H1 (cell line): ENCODE data around the gene FLNC. TPM values are rescaled to one million over a fixed set of nuclear protein-coding genes. Genes with fewer than 3 reads are reported as not detected.

ENCODE experiments used
- CTCF ChIA-PET: fragments of 300-600 bp; sonication (Branson Sonifier 250); formaldehyde crosslinking; loops from one replicate; lab custom pipeline; 2021; ENCODE audit not compliant: partially characterized antibody; lab: Charles Lee
- POLR2A ChIA-PET: fragments of 300-600 bp; sonication (Branson Sonifier 250); formaldehyde crosslinking; loops from one replicate; lab custom pipeline; 2021; ENCODE audit warnings: inconsistent platforms; ENCODE audit not compliant: partially characterized antibody; lab: Charles Lee
- DNase-seq, 2 experiments: peaks; one replicate each; pipeline versions ENCODE4 v3.0.0 to v3.0.0-alpha.2; 2010 to 2022; ENCODE audit warnings: low spot score in 2 of 2, low read depth in 1 of 2, mixed read lengths in 1 of 2
- FAIRE-seq: peaks from 2 replicates; lab custom pipeline; 2011; peaks lifted over from hg19 to GRCh38; lab: Jason Lieb, UNC
- H2AFZ ChIP-seq: 2 replicates; pipeline ENCODE4 v1.8.1; 2012; ENCODE audit warnings: low read length, inconsistent platforms
- H2AK5ac ChIP-seq: 2 replicates; pipeline ENCODE4 v1.6.1; 2013; ENCODE audit warnings: low read depth, low read length
- H2BK120ac ChIP-seq: replicated peaks from 2 replicates; pipeline ENCODE3; 2013; ENCODE audit warnings: low read depth, low read length, inconsistent platforms
- H2BK12ac ChIP-seq: 2 replicates; pipeline ENCODE4 v1.6.1; 2013; ENCODE audit warnings: low read depth, low read length
- H2BK15ac ChIP-seq: 2 replicates; pipeline ENCODE4 v1.6.1; 2013; ENCODE audit warnings: low read length
- H2BK20ac ChIP-seq: 2 replicates; pipeline ENCODE4 v1.6.1; 2013; ENCODE audit warnings: low read length
- H2BK5ac ChIP-seq: 2 replicates; pipeline ENCODE4 v1.6.1; 2013; ENCODE audit warnings: low read depth, low read length
- H3K14ac ChIP-seq: 2 replicates; pipeline ENCODE4 v1.6.1; 2013; ENCODE audit warnings: inconsistent platforms; ENCODE audit not compliant: insufficient read length
- H3K18ac ChIP-seq: 2 replicates; pipeline ENCODE4 v1.6.1; 2013; ENCODE audit warnings: low read length; ENCODE audit errors: extremely low read depth
- H3K23ac ChIP-seq: 2 replicates; pipeline ENCODE4 v1.6.1; 2013; ENCODE audit warnings: inconsistent platforms; ENCODE audit not compliant: insufficient read length
- H3K23me2 ChIP-seq: 2 replicates; pipeline ENCODE4 v1.6.1; 2013; ENCODE audit warnings: low read depth, low read length
- H3K27ac ChIP-seq: 2 replicates; pipeline ENCODE4 v1.6.1; 2011; ENCODE audit warnings: low read depth, low read length, inconsistent platforms
- H3K27me3 ChIP-seq, 4 experiments: replicated peaks in 1 of 4; 1 replicate in 1 of 4; 2 replicates in 3 of 4; pipeline versions ENCODE4 v1.6.1 to v1.8.1; 2011 to 2013; ENCODE audit warnings: low read length in 3 of 4, mild to moderate bottlenecking in 3 of 4, inconsistent platforms in 2 of 4, mixed read lengths in 2 of 4, moderate library complexity in 1 of 4; ENCODE audit not compliant: control insufficient read depth in 3 of 4, insufficient read depth in 3 of 4; ENCODE audit errors: extremely low read depth in 1 of 4
- H3K36me3 ChIP-seq, 4 experiments: 2 replicates each; pipeline versions ENCODE4 v1.6.1 to v1.8.1; 2011 to 2013; ENCODE audit warnings: mild to moderate bottlenecking in 4 of 4, low read length in 3 of 4, moderate library complexity in 2 of 4, control low read depth in 1 of 4, inconsistent platforms in 1 of 4; ENCODE audit not compliant: insufficient read depth in 4 of 4, control insufficient read depth in 2 of 4
- H3K4ac ChIP-seq: replicated peaks from 2 replicates; pipeline ENCODE3; 2013; ENCODE audit warnings: low read length, low read depth, mixed read lengths, inconsistent platforms; ENCODE audit not compliant: insufficient read length
- H3K4me1 ChIP-seq, 4 experiments: replicated peaks in 1 of 4; 1 replicate in 1 of 4; 2 replicates in 3 of 4; pipeline versions ENCODE4 v1.6.1 to v1.8.1; 2011 to 2013; ENCODE audit warnings: low read length in 3 of 4, inconsistent platforms in 2 of 4, mixed read lengths in 1 of 4; ENCODE audit not compliant: insufficient read depth in 4 of 4, control insufficient read depth in 3 of 4
- H3K4me2 ChIP-seq, 2 experiments: 2 replicates each; pipeline versions ENCODE4 v1.6.1 to v1.8.1; 2011 to 2013; ENCODE audit warnings: low read depth in 2 of 2, low read length in 2 of 2, control low read depth in 1 of 2, inconsistent platforms in 1 of 2, mild to moderate bottlenecking in 1 of 2; ENCODE audit not compliant: insufficient read depth in 1 of 2
- H3K4me3 ChIP-seq, 4 experiments: fragments of 200-600, 300-600 bp in 1 of 4; sonication (generic), shearing (Covaris generic), sonication (Bioruptor Twin) in 1 of 4; 2 replicates each; pipeline versions ENCODE4 v1.5.1 to v1.8.1; 2011 to 2016; ENCODE audit warnings: low read length in 4 of 4, low read depth in 3 of 4, control low read depth in 2 of 4, inconsistent platforms in 2 of 4, mild to moderate bottlenecking in 2 of 4, mixed read lengths in 1 of 4, moderate library complexity in 1 of 4; ENCODE audit not compliant: insufficient read depth in 2 of 4; ENCODE audit errors: extremely low read depth in 1 of 4
- H3K56ac ChIP-seq: replicated peaks from 2 replicates; pipeline ENCODE3; 2013; ENCODE audit warnings: low read depth, mild to moderate bottlenecking, mixed read lengths, low read length, inconsistent platforms; ENCODE audit not compliant: insufficient read length
- H3K79me1 ChIP-seq: 2 replicates; pipeline ENCODE4 v1.6.1; 2013; ENCODE audit warnings: low read depth, low read length, control low read depth
- H3K79me2 ChIP-seq, 2 experiments: 2 replicates each; pipeline versions ENCODE4 v1.6.1 to v1.8.1; 2012 to 2013; ENCODE audit warnings: low read length in 2 of 2, mild to moderate bottlenecking in 2 of 2, inconsistent platforms in 1 of 2; ENCODE audit not compliant: insufficient read depth in 2 of 2, control insufficient read depth in 1 of 2
- H3K9ac ChIP-seq, 4 experiments: replicated peaks in 1 of 4; 1 replicate in 1 of 4; 2 replicates in 3 of 4; pipeline versions ENCODE4 v1.6.1 to v1.8.1; 2011 to 2013; ENCODE audit warnings: low read depth in 3 of 4, low read length in 3 of 4, control low read depth in 2 of 4, mild to moderate bottlenecking in 2 of 4, moderate library complexity in 2 of 4, inconsistent platforms in 1 of 4; ENCODE audit errors: extremely low read depth in 1 of 4
- H3K9me3 ChIP-seq, 2 experiments: 2 replicates each; pipeline versions ENCODE4 v1.6.1 to v1.8.1; 2012 to 2013; ENCODE audit warnings: mild to moderate bottlenecking in 2 of 2, moderate library complexity in 2 of 2, control low read depth in 1 of 2, inconsistent platforms in 1 of 2, low read depth in 1 of 2, low read length in 1 of 2, mixed read lengths in 1 of 2; ENCODE audit not compliant: insufficient read depth in 2 of 2
- H4K20me1 ChIP-seq, 2 experiments: replicated peaks in 1 of 2; 2 replicates each; pipeline versions ENCODE3 to v1.8.1; 2011 to 2013; ENCODE audit warnings: inconsistent platforms in 2 of 2, low read length in 2 of 2, mild to moderate bottlenecking in 1 of 2; ENCODE audit not compliant: insufficient read depth in 2 of 2, control insufficient read depth in 1 of 2
- H4K5ac ChIP-seq: 2 replicates; pipeline ENCODE4 v1.6.1; 2013; ENCODE audit warnings: low read length, low read depth, mixed read lengths, inconsistent platforms; ENCODE audit not compliant: insufficient read length
- H4K8ac ChIP-seq: 2 replicates; pipeline ENCODE4 v1.8.0; 2013; ENCODE audit warnings: mild to moderate bottlenecking, moderate library complexity, low read length, inconsistent platforms; ENCODE audit not compliant: insufficient read depth; ENCODE audit errors: extremely low read depth
- H4K91ac ChIP-seq: replicated peaks from 2 replicates; pipeline ENCODE3; 2013; ENCODE audit warnings: low read length, mixed read lengths, inconsistent platforms; ENCODE audit not compliant: insufficient read length
- BACH1 ChIP-seq: IDR thresholded peaks from 2 replicates; pipeline ENCODE4 v1.6.1; 2012; ENCODE audit warnings: low read length, improper control_type of control experiment
- BCL11A ChIP-seq, 2 experiments: IDR thresholded peaks; one replicate each; pipeline ENCODE4 v1.6.1; 2011; ENCODE audit warnings: low read depth in 2 of 2, low read length in 2 of 2, mild to moderate bottlenecking in 2 of 2
- CBX5 ChIP-seq: fragments of 300-800, 300-1000 bp; sonication (generic); IDR thresholded peaks from 2 replicates; pipeline ENCODE4 v1.7.1; 2016; ENCODE audit warnings: antibody characterized with exemption, low read length, low read depth
- EZH2 ChIP-seq: fragments of 200-600 bp; sonication (generic); IDR thresholded peaks from 2 replicates; pipeline ENCODE4 v1.7.1; 2012; ENCODE audit warnings: low read depth, mild to moderate bottlenecking, moderate library complexity, low read length, inconsistent platforms; ENCODE audit not compliant: severe bottlenecking
- NRF1 ChIP-seq: IDR thresholded peaks from 2 replicates; pipeline ENCODE4 v1.6.1; 2011; ENCODE audit warnings: mild to moderate bottlenecking, low read depth, low read length, improper control_type of control experiment
- PHF8 ChIP-seq: fragments of 200-600 bp; sonication (generic); conservative IDR thresholded peaks from 2 replicates; pipeline ENCODE4 v1.7.1; 2012; ENCODE audit warnings: low read depth, mild to moderate bottlenecking, inconsistent platforms, low read length, moderate library complexity
- POLR2A ChIP-seq, 2 experiments: IDR thresholded peaks; 1 replicate in 1 of 2; 2 replicates in 1 of 2; pipeline ENCODE4 v1.6.1; 2011; ENCODE audit warnings: low read depth in 2 of 2, low read length in 2 of 2, mild to moderate bottlenecking in 2 of 2; ENCODE audit errors: control extremely low read depth in 1 of 2
- RNF2 ChIP-seq: fragments of 200-900, 300-1000 bp; sonication (generic); IDR thresholded peaks from 2 replicates; pipeline ENCODE4 v1.7.1; 2016; ENCODE audit warnings: borderline replicate concordance, low read depth, mild to moderate bottlenecking, antibody characterized with exemption, low read length; ENCODE audit not compliant: poor library complexity, severe bottlenecking; ENCODE audit errors: missing control alignments
- SP1 ChIP-seq: IDR thresholded peaks from 2 replicates; pipeline ENCODE4 v1.6.1; 2011; ENCODE audit warnings: low read depth, low read length
- TBP ChIP-seq: IDR thresholded peaks from 2 replicates; pipeline ENCODE4 v1.6.1; 2011; ENCODE audit warnings: low read depth, low read length, improper control_type of control experiment
- WGBS, 2 experiments: shearing (Covaris generic) in 1 of 2; methylation state at CpG; one replicate each; pipeline versions ENCODE4 v1.1.6 to v1.1.7; 2013 to 2015; ENCODE audit warnings: low lambda C conversion rate in 2 of 2, mixed read lengths in 2 of 2, inconsistent platforms in 1 of 2, low coverage in 1 of 2, missing lambda C conversion rate in 1 of 2; ENCODE audit not compliant: insufficient replicate concordance in 2 of 2, insufficient coverage in 1 of 2, insufficient read length in 1 of 2; ENCODE audit errors: extremely low coverage in 1 of 2, missing lambda C conversion rate in 1 of 2; 5-methylcytosine and 5-hydroxymethylcytosine counted together
- polyA plus RNA-seq, 7 experiments: library from polyadenylated mRNA; depleted of rRNA in 3 of 7; stranded (reverse) in 5 of 7; unstranded in 2 of 7; fragments of >200 nt in 5 of 7; fragments of 200-250 nt in 2 of 7; gene quantifications; 1 replicate in 5 of 7; 2 replicates in 1 of 7; 4 replicates in 1 of 7; pipeline versions ENCODE4 v1.2.1 to v1.2.3, GENCODE V29; 2011 to 2013; ENCODE audit warnings: missing spikeins in 2 of 7, mixed read lengths in 2 of 7
- total RNA-seq: library from RNA; stranded (reverse); fragmentation: NEBNext Ultra II Directional; extraction: Animal tissue kit (Norgen Biotek cat#: 25700); gene quantifications from 2 replicates; pipeline ENCODE4 v1.2.1, GENCODE V29; 2021

FLNC gene
- total and polyA plus RNA-seq, 2 of the 8 experiments (the other 6 are each of a cell fraction or from before 2014, with no cell fraction given), result 1.9 to 10.7 TPM

DNA sequence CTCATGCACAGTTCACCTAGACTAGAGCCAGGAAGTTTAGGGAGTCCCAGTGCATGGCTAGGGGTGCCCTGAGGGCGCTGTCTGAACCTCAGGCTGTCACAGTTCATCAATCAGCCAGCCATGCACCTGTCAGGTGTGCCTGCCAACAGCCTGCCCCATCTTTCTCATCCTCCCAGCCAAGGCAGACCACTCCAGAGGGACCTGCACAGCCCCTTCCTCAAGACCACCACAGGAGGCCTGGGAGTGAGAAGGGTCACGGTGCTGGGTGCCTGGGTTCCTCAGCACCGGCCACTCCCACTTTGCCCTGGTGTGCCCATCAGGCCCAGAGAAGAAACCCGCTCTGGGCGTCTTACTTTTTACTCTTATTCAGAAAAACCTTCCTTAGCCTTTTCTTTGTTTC is 40.8 kb downstream of the FLNC start:
- peaks cover 10% of the 10 kb centered on the region for H3K23me2 ChIP-seq
- no peak overlapping the region for H3K9ac ChIP-seq
- H2AK5ac ChIP-seq, result no peak overlapping the region
- H3K9me3 ChIP-seq, result no peaks in the 10 kb centered on the region
- TF ChIP-seq SP1 (no peak), POLR2A (IDR thresholded peaks at IDR 0.05; ENCODE audit: control extremely low read depth in 1 of 2, low read depth in 2 of 2, low read length in 2 of 2) (no peak), NRF1 (no peak), BACH1 (no peak), BCL11A (IDR thresholded peaks at IDR 0.05; ENCODE audit: low read depth in 2 of 2, low read length in 2 of 2) (no peak), EZH2 (no peak), CBX5 (no peak), RNF2 (no peak), TBP (no peak), PHF8 (no peak)
- no peak for FAIRE-seq
- no peak overlapping the region for H3K18ac ChIP-seq
- H3K27ac ChIP-seq, result no peak overlapping the region
- H2BK12ac ChIP-seq, result no peak overlapping the region
- no peak for DNase-seq
- CTCF ChIA-PET, result interaction anchor here (0.6 to 8.2 kb wide), 10 partner anchors 9 to 116 kb away, joined by 3 to 81 read pairs (median 4); partner anchors contain the start of gene ATP6V1F
- no peak overlapping the region for H4K8ac ChIP-seq
- H2BK15ac ChIP-seq, result 0 out of 2 replicates have a peak overlapping the region, but pooled peaks have one; percentile 53
- H2BK120ac ChIP-seq, result no peak overlapping the region
- peaks cover 3 to 12% of the 10 kb centered on the region in 2 experiments for H4K20me1 ChIP-seq
- no peak overlapping the region for H3K56ac ChIP-seq
- no peak overlapping the region for H3K4me3 ChIP-seq
- no peak overlapping the region for H2BK5ac ChIP-seq
- H3K23ac ChIP-seq, result no peak overlapping the region
- POLR2A ChIA-PET, result interaction anchor here (4.2 to 4.5 kb wide), 2 partner anchors 8 to 37 kb away, joined by 22 to 27 read pairs; no protein-coding TSS in a partner anchor
- no peak overlapping the region for H2BK20ac ChIP-seq
- no peaks in the 10 kb centered on the region for H3K79me2 ChIP-seq
- H3K4ac ChIP-seq, result peak overlapping the region; percentile 7
- no peaks in the 10 kb centered on the region for H3K36me3 ChIP-seq
- no peak overlapping the region for H2AFZ ChIP-seq
- no peak overlapping the region for H3K4me2 ChIP-seq
- H3K27me3 ChIP-seq, result peaks cover 5 to 42% (median 36%) of the 10 kb centered on the region in 4 experiments
- WGBS, 2 experiments, result 78% methylated on average over 5 of the region's 5 CpGs; no CpG with 5 or more reads in 1 of the 2 experiments
- no peak overlapping the region for H3K14ac ChIP-seq
- no peak overlapping the region for H4K5ac ChIP-seq
- no peaks in the 10 kb centered on the region; the same call in 1 of the 2 replicates for H3K79me1 ChIP-seq
- peaks cover 0 to 18% (median 12%) of the 10 kb centered on the region in 4 experiments; a peak in 6 of 7 replicates for H3K4me1 ChIP-seq
- H4K91ac ChIP-seq, result no peak overlapping the region
